ENCODE results near the gene USH1G.

USH1G gene

DNA sequence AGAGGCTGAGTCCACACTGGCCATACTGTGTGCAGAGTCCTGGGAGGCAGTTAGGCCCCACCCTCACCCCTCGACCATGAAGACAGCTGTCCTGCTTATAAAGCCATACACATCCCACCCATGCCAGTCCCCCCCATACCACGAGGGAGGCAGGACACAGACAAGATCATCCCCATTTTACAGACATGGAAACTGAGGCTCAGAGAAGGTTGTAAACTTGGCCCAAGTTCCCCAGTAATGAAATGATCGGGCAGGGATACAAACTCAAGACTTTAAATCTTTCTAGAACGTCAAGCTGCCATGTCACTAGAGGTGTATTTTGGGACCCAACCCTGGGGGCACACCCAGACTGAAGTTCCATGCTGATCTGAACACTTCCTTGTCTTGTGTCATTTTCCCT lies 33.0 kb upstream of the USH1G start:
- CTCF ChIA-PET = interaction anchor here (2.1 to 3.6 kb wide), 2 partner anchors 8 to 32 kb away, joined by 7 to 25 read pairs; partner anchors contain the start of gene OTOP2
- no peak for DNase-seq (ENCODE audit: extremely low spot score)
- TF ChIP-seq, protein P1, sequence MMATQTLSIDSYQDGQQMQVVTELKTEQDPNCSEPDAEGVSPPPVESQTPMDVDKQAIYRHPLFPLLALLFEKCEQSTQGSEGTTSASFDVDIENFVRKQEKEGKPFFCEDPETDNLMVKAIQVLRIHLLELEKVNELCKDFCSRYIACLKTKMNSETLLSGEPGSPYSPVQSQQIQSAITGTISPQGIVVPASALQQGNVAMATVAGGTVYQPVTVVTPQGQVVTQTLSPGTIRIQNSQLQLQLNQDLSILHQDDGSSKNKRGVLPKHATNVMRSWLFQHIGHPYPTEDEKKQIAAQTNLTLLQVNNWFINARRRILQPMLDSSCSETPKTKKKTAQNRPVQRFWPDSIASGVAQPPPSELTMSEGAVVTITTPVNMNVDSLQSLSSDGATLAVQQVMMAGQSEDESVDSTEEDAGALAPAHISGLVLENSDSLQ (IDR thresholded peaks at IDR 0.05) = no peak
- TF ChIP-seq SP1 (IDR thresholded peaks at IDR 0.05) = no peak
- no peak for TF ChIP-seq FOXM1 (IDR thresholded peaks at IDR 0.05; ENCODE audit: borderline replicate concordance)
- no peak for TF ChIP-seq ZNF384 (IDR thresholded peaks at IDR 0.05)
- TF ChIP-seq CTBP1 (IDR thresholded peaks at IDR 0.05; ENCODE audit: borderline replicate concordance) = no peak
- TF ChIP-seq TARDBP (IDR thresholded peaks at IDR 0.05) = no peak
- TF ChIP-seq L3MBTL2 (conservative IDR thresholded peaks at IDR 0.05) = no peak
- TF ChIP-seq NFRKB (IDR thresholded peaks at IDR 0.05) = no peak
- no peak for TF ChIP-seq SUZ12 (IDR thresholded peaks at IDR 0.05)
- no peak for TF ChIP-seq ELF4 (IDR thresholded peaks at IDR 0.05)
- no peak for TF ChIP-seq FOXK2 (IDR thresholded peaks at IDR 0.05)
- TF ChIP-seq FOXA1 (IDR thresholded peaks at IDR 0.05) = no peak
- no peak for TF ChIP-seq HDGF (IDR thresholded peaks at IDR 0.05; ENCODE audit: borderline replicate concordance)
- no peak for TF ChIP-seq LEF1 (IDR thresholded peaks at IDR 0.05; ENCODE audit: borderline replicate concordance)
- TF ChIP-seq ARNT (IDR thresholded peaks at IDR 0.05) = no peak
- TF ChIP-seq BHLHE40 (IDR thresholded peaks at IDR 0.05; ENCODE audit: borderline replicate concordance) = no peak
- POLR2A ChIA-PET = interaction anchor here (0.8 to 1.8 kb wide), 2 partner anchors 56 to 83 kb away, joined by 3 to 6 read pairs; partner anchors contain the start of gene MRPL58

DNA sequence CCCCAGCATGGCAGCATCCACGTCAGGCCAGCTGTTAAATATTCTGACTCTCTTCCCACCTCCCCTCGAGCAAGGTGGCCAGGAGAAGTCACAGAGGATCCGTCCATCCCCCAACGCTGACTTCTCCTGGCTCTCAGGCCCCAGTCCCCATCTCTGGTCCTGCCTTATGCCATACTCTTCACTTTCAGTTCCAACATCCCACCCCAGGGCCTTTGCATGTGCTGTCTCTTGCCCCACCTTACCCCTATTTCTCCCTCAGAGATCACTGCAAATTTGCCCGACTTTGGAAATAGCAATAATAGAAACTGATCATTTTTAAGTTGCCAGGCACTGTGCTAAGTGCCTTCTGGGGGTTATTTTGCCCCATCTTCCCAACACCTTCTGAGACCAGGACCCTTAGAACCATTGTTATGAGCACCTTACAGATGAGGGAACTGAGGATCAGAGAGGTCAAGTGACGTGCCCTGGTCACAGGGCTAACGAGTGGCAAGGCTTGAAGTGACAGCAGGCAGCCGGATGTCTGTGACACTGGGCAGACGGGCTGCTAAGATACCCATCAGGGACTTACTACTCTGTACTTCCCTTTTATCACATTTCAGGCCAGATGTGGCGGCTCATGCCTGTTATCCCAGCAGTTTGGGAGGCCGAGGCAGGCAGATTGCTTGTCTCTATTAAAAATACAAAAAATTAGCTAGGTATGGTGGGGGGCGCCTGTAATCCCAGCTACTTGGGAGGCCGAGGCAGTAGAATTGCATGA lies 31.8 kb upstream of the USH1G start:
- ChIA-PET POLR2A (interaction anchor here (1.8 kb wide), 1 partner anchor 57 kb away, joined by 6 read pairs; the partner anchor contains the start of gene MRPL58), CTCF (interaction anchor here (0.6 to 2.1 kb wide), 5 partner anchors 9 to 180 kb away, joined by 3 to 7 read pairs (median 4); partner anchors contain the start of gene OTOP2)
- TF ChIP-seq ZNF384 (IDR thresholded peaks at IDR 0.05) (no peak), FOXA1 (IDR thresholded peaks at IDR 0.05) (no peak), HDGF (IDR thresholded peaks at IDR 0.05; ENCODE audit: borderline replicate concordance) (no peak), SUZ12 (IDR thresholded peaks at IDR 0.05) (no peak), LEF1 (IDR thresholded peaks at IDR 0.05; ENCODE audit: borderline replicate concordance) (no peak), SP1 (IDR thresholded peaks at IDR 0.05) (no peak)
- TF ChIP-seq, protein P1 (IDR thresholded peaks at IDR 0.05) = no peak
- no peak for DNase-seq (ENCODE audit: extremely low spot score)

DNA sequence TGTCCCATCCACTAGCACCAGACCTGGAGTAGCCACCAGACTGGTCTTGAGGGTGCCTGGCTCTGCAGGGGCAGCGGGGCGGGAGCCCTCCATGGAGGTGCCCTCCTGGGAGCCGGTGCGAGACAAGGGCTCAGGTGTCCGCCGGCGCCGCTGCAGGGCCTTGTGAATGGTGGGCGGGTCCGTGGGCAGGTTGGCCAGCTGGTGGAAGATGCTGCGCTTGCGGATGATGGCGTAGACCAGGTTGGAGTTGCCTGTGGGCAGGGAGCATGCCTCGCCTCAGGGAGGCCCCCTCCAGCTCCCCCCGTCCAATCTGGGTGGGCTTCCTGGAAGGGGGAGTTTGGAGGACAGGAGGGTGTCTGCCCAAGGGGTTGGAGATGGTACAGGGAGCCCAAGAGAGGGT lies 31.1 kb upstream of the USH1G start:
- ChIA-PET POLR2A (no interaction called here), CTCF (interaction anchor here (0.6 kb wide), 2 partner anchors 10 to 181 kb away, joined by 3 to 5 read pairs; no protein-coding TSS in a partner anchor)
- TF ChIP-seq HDGF (IDR thresholded peaks at IDR 0.05; ENCODE audit: borderline replicate concordance) (no peak), ZNF384 (IDR thresholded peaks at IDR 0.05) (no peak), L3MBTL2 (conservative IDR thresholded peaks at IDR 0.05) (no peak), BHLHE40 (IDR thresholded peaks at IDR 0.05; ENCODE audit: borderline replicate concordance) (no peak), TARDBP (IDR thresholded peaks at IDR 0.05) (no peak), NFRKB (IDR thresholded peaks at IDR 0.05) (no peak), ARNT (IDR thresholded peaks at IDR 0.05) (no peak), CTBP1 (IDR thresholded peaks at IDR 0.05; ENCODE audit: borderline replicate concordance) (no peak), FOXK2 (IDR thresholded peaks at IDR 0.05) (no peak), FOXA1 (IDR thresholded peaks at IDR 0.05) (no peak), LEF1 (IDR thresholded peaks at IDR 0.05; ENCODE audit: borderline replicate concordance) (no peak), SP1 (IDR thresholded peaks at IDR 0.05) (no peak), ELF4 (IDR thresholded peaks at IDR 0.05) (no peak), SUZ12 (IDR thresholded peaks at IDR 0.05) (no peak), FOXM1 (IDR thresholded peaks at IDR 0.05; ENCODE audit: borderline replicate concordance) (no peak)
- TF ChIP-seq, protein P1 (IDR thresholded peaks at IDR 0.05) = no peak
- DNase-seq (ENCODE audit: extremely low spot score) = no peak

DNA sequence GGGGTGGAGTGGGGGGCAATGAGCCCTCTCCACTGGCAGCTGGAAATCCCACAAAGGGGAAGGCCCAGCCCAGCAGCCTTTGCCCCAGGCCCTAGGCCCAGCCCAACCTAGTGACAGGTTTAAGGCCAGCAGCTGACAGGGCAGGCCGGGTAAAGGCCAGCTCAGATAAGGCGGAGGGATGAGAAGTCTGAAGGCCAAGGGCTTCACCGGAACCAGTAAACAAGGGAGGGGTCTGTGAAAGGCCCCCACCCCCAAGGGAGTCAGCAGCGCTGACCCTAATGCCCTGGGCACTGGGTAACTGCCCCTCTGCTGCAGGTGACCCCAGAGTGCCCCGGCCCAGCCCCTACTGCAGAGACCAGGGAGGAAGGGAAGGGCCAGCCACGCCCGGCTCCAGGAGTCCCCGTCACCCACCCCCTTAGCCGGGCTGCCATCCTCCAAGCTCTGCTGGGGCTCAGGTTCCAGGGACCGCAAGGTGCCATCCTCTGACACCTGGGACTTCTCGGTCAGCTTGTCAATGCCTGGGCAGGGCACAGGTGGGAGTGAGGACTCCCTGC lies 30.2 kb upstream of the USH1G start:
- no peak for DNase-seq (ENCODE audit: extremely low spot score)
- POLR2A ChIA-PET = interaction anchor here (1.4 kb wide), 1 partner anchor 30 kb away, joined by 3 read pairs; no protein-coding TSS in a partner anchor
- CTCF ChIA-PET = interaction anchor here (0.6 to 1.2 kb wide), 3 partner anchors 9 to 30 kb away, joined by 3 to 4 read pairs (median 4); partner anchors contain the start of gene OTOP2

More for the DNA sequence above, 30.2 kb upstream of the USH1G start:
- no peak for TF ChIP-seq HDGF (IDR thresholded peaks at IDR 0.05; ENCODE audit: borderline replicate concordance)
- no peak for TF ChIP-seq TARDBP (IDR thresholded peaks at IDR 0.05)
- TF ChIP-seq, protein P1 (IDR thresholded peaks at IDR 0.05) = no peak
- no peak for TF ChIP-seq SUZ12 (IDR thresholded peaks at IDR 0.05)
- TF ChIP-seq ELF4 (IDR thresholded peaks at IDR 0.05) = no peak
- TF ChIP-seq SP1 (IDR thresholded peaks at IDR 0.05) = no peak
- no peak for TF ChIP-seq FOXK2 (IDR thresholded peaks at IDR 0.05)
- no peak for TF ChIP-seq ZNF384 (IDR thresholded peaks at IDR 0.05)
